SJCRH30 (cell line): Measurements from ENCODE around the gene RNF111. TPM values are rescaled to one million over a fixed set of nuclear protein-coding genes. Genes with fewer than 3 reads are reported as not detected.
"Not testable (repeated sequence)": the region's sequence is repeated elsewhere in the genome, so short reads cannot be mapped to it uniquely, and the experiment has no call there.

Source experiments
- DNase-seq, 2 experiments: peaks; one replicate each; pipeline ENCODE4 v3.0.0-alpha.2; 2015 to 2020
- H3K27ac ChIP-seq: fragments of 250-450 bp; sonication (Bioruptor Pico); 2 replicates; pipeline ENCODE4 v1.5.1; 2020; ENCODE audit warnings: mild to moderate bottlenecking, moderate library complexity
- H3K27me3 ChIP-seq: fragments of 250-450 bp; sonication (Bioruptor Pico); 2 replicates; pipeline ENCODE4 v1.5.1; 2020; ENCODE audit warnings: mild to moderate bottlenecking, moderate library complexity
- H3K36me3 ChIP-seq: fragments of 250-450 bp; sonication (Bioruptor Pico); 2 replicates; pipeline ENCODE4 v1.5.1; 2020; ENCODE audit warnings: mild to moderate bottlenecking, moderate library complexity
- H3K4me1 ChIP-seq: fragments of 250-450 bp; sonication (Bioruptor Pico); 2 replicates; pipeline ENCODE4 v1.5.1; 2020; ENCODE audit warnings: mild to moderate bottlenecking, moderate library complexity
- H3K4me3 ChIP-seq: fragments of 250-450 bp; sonication (Bioruptor Pico); 2 replicates; pipeline ENCODE4 v1.5.1; 2020; ENCODE audit warnings: mild to moderate bottlenecking, moderate library complexity
- H3K9me3 ChIP-seq: fragments of 250-450 bp; sonication (Bioruptor Pico); replicated peaks from 2 replicates; pipeline ENCODE4 v1.5.1; 2020; ENCODE audit warnings: mild to moderate bottlenecking, moderate library complexity
- total RNA-seq: library from RNA; depleted of rRNA; stranded (reverse); fragments of >200 nt; shearing (Covaris generic); gene quantifications from 2 replicates; pipeline ENCODE4 v1.2.3, GENCODE V29; 2014

Gene RNF111
- total RNA-seq, 1 experiment from 2014 or later: 30.1 TPM

DNA sequence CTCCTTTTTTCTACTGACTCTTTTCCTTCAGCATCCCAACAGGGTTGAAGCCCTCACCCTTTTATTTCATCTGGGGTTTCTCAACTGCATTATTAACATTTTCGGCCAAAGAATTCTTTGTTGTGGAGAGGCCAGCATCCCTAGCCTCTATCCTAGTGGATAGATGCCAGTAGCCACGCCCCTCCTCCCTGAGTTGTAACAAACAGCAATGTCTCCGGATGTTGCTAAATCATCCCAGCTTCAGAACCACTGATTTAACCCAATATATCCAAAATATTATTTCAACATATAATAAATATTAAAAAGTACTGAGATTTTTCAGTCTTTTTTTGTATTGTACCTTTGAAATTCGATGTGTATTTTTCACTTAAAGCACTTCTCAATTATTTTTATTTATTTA, 2.0 kb upstream of the RNF111 start:
- Histone ChIP-seq H3K4me3 (no peak overlapping the region), H3K9me3 (no peaks in the 10 kb centered on the region), H3K36me3 (no peaks in the 10 kb centered on the region), H3K4me1 (peaks cover 2% of the 10 kb centered on the region; the same call in 1 of the 2 replicates), H3K27ac (no peak overlapping the region), H3K27me3 (no peaks in the 10 kb centered on the region)
- DNase-seq: peak in 1 of 2 experiments; percentile 24

DNA sequence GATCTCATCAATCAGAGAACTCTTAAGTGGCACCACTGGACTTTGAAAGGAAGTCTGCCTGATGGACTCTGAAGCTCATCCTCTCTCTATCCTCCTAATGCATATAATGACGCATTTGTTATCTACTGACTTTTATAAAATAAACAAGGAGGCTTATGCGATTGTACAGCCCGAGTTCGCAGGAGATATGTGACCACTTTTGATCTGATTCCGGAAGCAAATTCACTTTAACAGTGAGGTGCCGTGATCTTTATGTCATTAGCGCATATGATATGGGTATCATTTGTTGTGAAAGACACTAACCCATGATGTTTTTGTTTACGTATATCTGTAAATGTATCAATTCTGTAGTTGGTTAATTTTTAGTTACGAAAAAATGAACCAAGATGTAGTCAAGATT, 427 bp upstream of the RNF111 start:
- Histone ChIP-seq H3K4me3 (peak overlapping the region; percentile 94), H3K4me1 (no peaks in the 10 kb centered on the region), H3K27me3 (no peaks in the 10 kb centered on the region), H3K27ac (peak overlapping the region; percentile 74; the same call in 1 of the 2 replicates), H3K9me3 (no peaks in the 10 kb centered on the region), H3K36me3 (peaks cover 4% of the 10 kb centered on the region; the same call in 1 of the 2 replicates)
- no peak for DNase-seq

DNA sequence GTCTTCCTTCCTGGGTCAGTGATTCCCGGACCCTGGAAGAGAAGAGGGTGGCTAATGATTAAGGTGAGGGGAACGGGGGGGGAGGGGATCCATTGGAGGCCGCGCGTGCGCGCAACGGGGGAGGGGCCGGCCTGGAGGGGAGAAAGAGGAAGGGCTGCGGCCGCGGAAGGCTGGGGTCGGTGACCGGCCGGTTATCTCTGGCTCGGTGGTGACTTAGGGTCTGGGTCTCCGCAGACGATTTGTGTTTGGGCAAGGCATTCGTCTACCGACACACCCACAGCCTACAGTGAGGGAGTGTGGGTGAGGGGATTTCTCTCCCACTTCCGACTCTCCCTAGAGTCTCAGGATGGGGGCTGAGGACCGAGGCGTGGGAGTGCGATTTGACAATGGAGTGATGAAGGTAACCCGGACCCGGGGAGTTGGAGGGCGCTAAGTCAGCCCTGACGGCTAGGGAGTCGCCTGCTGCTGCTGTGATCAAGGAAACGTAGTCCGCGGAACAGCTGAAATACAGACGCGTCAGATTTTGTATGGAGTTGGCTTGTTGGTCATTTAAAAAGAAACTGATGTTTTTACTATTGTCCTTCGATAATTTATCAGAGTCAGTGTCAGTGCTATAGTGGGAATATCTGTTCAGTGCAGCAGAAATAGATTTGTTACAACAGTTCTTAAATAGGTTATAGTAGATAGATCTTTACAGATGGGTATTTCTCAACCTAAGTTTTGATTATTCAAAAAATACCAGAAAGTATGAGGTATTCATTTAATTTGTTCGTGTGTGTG, 733 bp downstream of the RNF111 start:
- peak; percentile 66 to 74 for DNase-seq
- Histone ChIP-seq H3K4me1 (no peaks in the 10 kb centered on the region), H3K4me3 (peak overlapping the region; percentile 94), H3K36me3 (peaks cover 11% of the 10 kb centered on the region), H3K27me3 (no peaks in the 10 kb centered on the region), H3K27ac (peak overlapping the region; percentile 74), H3K9me3 (no peaks in the 10 kb centered on the region)

DNA sequence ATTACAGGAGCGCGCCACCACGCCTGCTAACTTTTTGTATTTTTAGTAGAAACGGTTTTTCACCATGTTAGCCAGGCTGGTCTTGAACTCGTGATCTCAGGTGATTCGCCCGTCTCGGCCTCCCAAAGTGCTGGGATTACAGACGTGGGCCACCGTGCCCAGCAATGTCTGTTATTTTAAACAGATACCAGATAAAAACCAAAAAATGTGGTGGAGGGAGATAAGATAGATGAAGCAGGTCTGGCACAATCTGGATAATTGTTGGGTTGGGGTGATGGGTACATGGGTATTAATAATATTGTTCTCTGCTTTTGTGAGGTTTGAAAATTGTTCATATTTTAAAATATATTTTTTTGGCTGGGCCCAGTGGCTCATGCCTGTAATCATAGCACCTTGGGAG, 4.7 kb downstream of the RNF111 start:
- H3K27me3 ChIP-seq: no peaks in the 10 kb centered on the region
- no peak overlapping the region for H3K4me3 ChIP-seq
- DNase-seq: no peak
- no peak overlapping the region for H3K27ac ChIP-seq
- no peaks in the 10 kb centered on the region for H3K4me1 ChIP-seq
- no peaks in the 10 kb centered on the region for H3K9me3 ChIP-seq
- H3K36me3 ChIP-seq: peaks cover 13% of the 10 kb centered on the region

DNA sequence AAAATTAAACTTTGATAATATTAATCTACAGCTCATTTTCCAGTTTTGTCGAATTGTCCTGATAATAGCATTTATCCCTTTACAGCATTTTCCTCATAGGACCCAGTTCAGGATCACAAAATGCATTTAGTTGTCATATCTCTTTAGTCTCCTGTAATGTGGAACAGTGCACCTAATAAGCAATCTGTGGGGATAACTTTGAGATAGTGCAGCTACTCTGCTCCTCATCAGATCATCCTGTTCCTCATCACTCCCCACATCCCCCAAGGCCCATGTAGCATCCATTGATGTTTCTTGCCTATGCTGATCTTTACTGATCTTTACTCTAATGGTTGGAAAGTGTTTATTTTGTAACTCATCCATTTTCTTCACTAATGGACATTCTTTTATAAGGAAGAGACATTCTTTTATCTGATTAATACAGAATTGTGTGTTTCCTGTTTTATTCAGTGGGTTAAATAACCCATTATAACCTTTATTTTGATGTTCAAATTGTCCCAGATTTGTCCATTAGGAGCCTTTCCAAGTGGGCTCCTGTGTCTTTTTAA, 7.5 kb downstream of the RNF111 start:
- Histone ChIP-seq H3K4me3 (no peak overlapping the region), H3K27ac (no peak overlapping the region), H3K4me1 (no peaks in the 10 kb centered on the region), H3K27me3 (no peaks in the 10 kb centered on the region), H3K36me3 (peaks cover 17% of the 10 kb centered on the region), H3K9me3 (no peaks in the 10 kb centered on the region)
- DNase-seq: no peak

DNA sequence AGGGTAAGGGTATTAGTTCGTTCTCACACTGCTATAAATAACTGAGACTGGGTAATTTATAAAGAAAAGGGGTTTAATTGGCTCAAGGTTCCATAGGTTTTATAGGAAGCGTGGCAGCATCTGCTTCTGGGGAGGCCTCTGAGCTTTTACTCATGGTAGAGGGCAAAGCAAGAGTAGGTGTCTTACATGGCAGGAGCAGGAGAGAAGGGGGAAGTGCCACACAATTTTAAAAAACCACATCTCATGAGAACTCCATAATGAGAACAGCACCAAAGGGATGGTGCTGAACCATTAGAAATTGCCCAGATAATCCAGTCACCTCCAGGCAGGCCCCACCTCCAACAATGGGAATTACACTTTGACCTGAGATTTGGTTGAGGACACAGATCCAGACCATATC, 12.2 kb downstream of the RNF111 start:
- H3K4me1 ChIP-seq: no peaks in the 10 kb centered on the region
- peaks cover 11% of the 10 kb centered on the region for H3K36me3 ChIP-seq

DNA sequence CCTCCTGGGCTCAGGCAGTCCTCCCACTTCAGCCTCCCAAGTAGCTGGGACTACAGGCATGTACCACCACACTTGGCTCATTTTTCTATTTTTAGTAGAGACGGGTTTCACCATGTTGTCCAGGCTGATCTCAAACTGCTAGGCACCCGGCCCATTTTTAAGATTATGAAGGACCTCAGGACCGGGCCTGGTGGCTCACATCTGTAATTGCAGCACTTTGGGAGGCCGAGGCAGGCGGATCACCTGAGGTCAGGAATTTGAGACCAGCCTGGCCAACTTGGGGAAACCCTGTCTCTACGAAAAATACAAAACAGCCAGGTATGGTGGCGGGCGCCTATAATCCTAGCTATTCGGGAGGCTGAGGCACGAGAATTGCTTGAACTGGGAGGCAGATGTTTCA, 12.8 kb downstream of the RNF111 start:
- not testable (repeated sequence) for DNase-seq
- peaks cover 13% of the 10 kb centered on the region for H3K36me3 ChIP-seq

More for the DNA sequence above, 12.2 kb downstream of the RNF111 start:
- no peak overlapping the region for H3K27ac ChIP-seq
- no peaks in the 10 kb centered on the region for H3K27me3 ChIP-seq
- H3K4me3 ChIP-seq: no peak overlapping the region
- DNase-seq: no peak
- H3K9me3 ChIP-seq: no peaks in the 10 kb centered on the region

DNA sequence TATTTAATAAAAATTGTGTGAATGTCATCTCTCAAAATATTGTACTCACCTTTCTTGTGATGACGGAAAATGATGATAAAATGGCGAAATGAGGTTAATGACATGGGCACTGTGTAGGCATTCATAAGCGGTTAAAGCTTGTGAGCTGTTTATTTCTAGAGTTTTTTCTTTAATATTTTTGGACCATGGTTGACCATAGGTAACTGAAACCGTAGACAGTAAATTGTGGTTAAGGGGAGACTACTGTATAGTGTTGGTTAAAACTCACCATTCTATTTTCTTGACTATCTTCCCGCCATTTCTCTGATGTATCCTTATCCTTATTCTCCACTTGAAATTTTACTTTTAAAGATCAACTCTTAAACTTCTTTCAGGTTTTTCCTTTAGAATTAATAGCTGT, 14.5 kb downstream of the RNF111 start:
- no peak overlapping the region for H3K27ac ChIP-seq
- no peak for DNase-seq
- H3K36me3 ChIP-seq: peaks cover 24% of the 10 kb centered on the region
- H3K9me3 ChIP-seq: no peaks in the 10 kb centered on the region
- H3K27me3 ChIP-seq: no peaks in the 10 kb centered on the region
- no peak overlapping the region for H3K4me3 ChIP-seq
- H3K4me1 ChIP-seq: no peaks in the 10 kb centered on the region

More for the DNA sequence above, 12.8 kb downstream of the RNF111 start:
- not testable (repeated sequence) for H3K4me3 ChIP-seq, H3K4me1 ChIP-seq, H3K27ac ChIP-seq, H3K27me3 ChIP-seq, H3K9me3 ChIP-seq

DNA sequence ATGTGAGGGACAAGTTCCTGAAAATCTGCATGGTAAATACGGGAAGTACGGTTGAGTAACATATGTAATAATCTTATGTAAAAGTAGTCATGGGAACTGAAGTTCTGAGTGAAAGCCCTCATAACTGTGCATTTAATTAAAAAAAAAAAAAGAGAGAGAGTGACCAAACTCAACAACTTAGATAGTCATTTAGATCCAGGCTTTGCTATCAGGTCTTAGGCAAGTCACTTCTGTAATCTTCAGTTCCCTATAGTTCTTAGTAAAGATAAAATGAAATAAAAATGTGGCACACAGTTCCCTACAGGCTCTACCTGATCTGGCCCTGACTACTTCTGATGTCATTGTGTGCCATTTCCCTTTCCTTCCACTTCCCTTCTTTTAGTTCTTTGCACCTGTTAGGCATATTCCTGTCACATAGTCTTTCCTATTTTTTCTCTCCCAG, 15.0 kb downstream of the RNF111 start:
- no peaks in the 10 kb centered on the region for H3K9me3 ChIP-seq
- H3K4me3 ChIP-seq: no peak overlapping the region
- no peaks in the 10 kb centered on the region for H3K4me1 ChIP-seq
- DNase-seq: no peak
- no peaks in the 10 kb centered on the region for H3K27me3 ChIP-seq
- H3K36me3 ChIP-seq: peaks cover 24% of the 10 kb centered on the region
- no peak overlapping the region for H3K27ac ChIP-seq

DNA sequence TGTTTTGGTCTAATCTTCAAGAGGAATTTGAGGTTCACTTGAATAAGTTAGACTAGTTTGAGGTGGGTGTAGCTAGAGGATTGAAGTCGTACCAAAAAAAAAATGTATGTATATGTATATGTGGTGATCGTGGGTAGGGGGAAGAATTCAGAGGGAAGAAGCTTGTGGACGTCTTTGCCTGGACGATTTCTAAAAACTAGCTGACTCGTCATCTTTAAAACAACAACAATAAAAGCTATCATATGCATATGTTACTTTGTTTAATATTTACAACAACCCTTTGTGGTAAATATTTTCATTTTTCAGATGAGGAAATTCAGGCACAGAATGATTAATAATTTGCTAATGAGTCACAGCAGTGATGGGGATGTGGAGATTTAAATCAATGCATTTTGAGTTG, 18.1 kb downstream of the RNF111 start:
- DNase-seq: no peak
- Histone ChIP-seq H3K4me3 (no peak overlapping the region), H3K4me1 (no peaks in the 10 kb centered on the region), H3K27ac (no peak overlapping the region), H3K27me3 (no peaks in the 10 kb centered on the region), H3K36me3 (peaks cover 20% of the 10 kb centered on the region), H3K9me3 (no peaks in the 10 kb centered on the region)

DNA sequence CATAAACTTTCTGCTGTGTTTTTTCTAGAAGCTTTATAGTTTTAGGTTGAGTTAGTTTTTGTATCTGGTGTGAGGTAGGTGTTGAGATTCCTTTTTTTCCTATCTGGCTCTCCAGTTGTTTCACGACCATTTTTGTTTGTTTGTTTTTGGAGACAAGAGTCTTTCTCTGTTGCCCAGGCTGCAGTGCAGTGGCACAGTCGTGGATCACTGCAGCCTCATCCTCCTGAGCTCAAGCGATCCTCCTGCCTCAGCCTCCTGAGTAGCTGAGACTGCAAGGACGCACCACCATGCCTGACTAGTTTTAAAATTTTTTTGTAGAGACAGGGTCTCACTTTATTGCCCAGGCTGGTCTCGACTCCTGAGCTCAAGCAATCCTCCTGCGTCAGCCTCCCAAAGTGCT, 20.6 kb downstream of the RNF111 start:
- Histone ChIP-seq H3K4me3 (no peak overlapping the region), H3K27ac (no peak overlapping the region), H3K36me3 (peaks cover 20% of the 10 kb centered on the region), H3K27me3 (no peaks in the 10 kb centered on the region), H3K4me1 (no peaks in the 10 kb centered on the region), H3K9me3 (no peaks in the 10 kb centered on the region)
- no peak for DNase-seq

DNA sequence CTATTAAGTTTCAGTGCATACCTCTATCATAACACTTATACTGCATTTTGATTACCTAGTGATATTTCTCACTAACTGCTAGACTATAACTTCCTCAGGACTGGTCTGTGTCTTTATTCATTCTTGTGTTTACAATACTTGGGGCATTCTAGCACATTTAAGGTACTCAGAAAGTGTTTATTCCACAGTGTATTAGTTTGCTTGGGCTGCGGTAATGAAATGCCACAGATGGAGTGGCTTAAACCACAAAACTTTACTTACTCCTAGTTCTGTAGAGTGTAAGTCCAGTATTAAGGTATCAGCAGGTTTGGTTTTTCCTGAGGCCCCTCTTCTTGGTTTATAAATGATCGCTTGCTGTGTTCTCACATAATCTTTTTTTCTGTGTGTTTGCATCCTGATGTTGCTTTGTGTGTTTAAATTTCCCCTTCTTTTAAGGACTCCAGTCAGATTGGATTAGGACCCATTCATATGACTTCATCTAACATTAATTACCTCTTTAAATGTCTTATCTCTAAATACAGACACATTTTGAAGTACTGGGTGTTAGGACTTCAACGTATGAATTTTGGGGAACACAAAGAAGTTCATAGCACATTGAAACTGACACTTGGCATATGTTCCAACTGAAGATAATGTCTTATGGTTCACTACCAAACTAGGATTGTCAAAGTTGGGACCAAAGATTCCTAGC, 23.9 kb downstream of the RNF111 start:
- H3K4me1 ChIP-seq: no peaks in the 10 kb centered on the region
- no peaks in the 10 kb centered on the region for H3K9me3 ChIP-seq
- H3K4me3 ChIP-seq: no peak overlapping the region
- H3K36me3 ChIP-seq: peaks cover under 1% of the 10 kb centered on the region; the same call in 1 of the 2 replicates
- DNase-seq: no peak
- H3K27ac ChIP-seq: no peak overlapping the region
- H3K27me3 ChIP-seq: no peaks in the 10 kb centered on the region

DNA sequence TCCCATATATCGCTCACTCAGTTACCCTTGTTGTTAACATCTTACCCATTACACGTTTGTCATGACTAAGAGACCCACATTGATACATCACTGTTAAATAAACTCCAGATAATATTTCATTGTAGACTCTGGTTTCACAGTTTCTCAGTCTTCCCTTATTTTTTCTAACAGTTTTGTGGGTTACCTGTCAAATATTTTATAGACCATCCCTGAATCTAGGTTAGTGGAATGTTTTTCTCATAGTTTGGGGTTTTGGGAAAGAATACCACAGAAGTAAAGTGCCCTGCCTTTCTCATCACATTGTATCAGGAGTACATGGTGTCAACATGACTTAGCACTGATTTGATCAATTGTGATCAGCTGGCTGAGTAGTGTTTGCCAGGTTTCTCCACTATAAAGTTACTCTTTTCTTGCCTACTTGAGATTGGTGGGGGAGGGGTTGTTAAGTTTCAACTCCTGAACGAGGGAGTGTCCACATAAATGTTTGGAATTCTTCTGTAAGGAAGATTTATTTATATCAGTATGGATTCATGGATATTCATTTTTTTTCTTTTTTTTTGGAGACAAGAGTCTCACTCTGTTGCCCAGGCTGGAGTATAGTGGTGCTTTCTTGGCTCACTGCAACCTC, 25.9 kb downstream of the RNF111 start:
- Histone ChIP-seq H3K4me3 (no peak overlapping the region), H3K9me3 (no peaks in the 10 kb centered on the region), H3K4me1 (no peaks in the 10 kb centered on the region), H3K27me3 (no peaks in the 10 kb centered on the region), H3K27ac (no peak overlapping the region), H3K36me3 (peaks cover 8% of the 10 kb centered on the region)
- no peak for DNase-seq

DNA sequence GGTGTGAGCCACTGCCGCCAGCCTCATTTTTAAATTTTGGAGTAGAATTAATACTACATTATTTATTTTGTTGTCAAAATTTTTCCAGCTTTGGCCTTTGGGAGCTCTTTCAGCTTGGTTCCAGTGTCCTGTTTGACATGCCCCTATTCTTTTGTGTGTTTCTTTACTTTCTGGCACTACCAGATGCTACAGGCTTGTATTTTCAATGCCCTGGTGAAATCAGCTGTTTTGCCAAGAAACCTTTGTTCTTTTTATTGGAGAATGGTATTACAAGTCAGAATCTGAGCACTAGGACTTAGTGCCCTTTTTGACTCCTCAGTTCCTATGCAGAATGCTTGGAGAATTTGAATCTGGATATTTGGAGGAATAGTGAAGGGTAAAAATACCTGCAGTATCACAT, 26.6 kb downstream of the RNF111 start:
- no peak for DNase-seq
- Histone ChIP-seq H3K9me3 (no peaks in the 10 kb centered on the region), H3K27ac (no peak overlapping the region), H3K27me3 (no peaks in the 10 kb centered on the region), H3K4me3 (no peak overlapping the region), H3K4me1 (no peaks in the 10 kb centered on the region), H3K36me3 (peaks cover 8% of the 10 kb centered on the region)

DNA sequence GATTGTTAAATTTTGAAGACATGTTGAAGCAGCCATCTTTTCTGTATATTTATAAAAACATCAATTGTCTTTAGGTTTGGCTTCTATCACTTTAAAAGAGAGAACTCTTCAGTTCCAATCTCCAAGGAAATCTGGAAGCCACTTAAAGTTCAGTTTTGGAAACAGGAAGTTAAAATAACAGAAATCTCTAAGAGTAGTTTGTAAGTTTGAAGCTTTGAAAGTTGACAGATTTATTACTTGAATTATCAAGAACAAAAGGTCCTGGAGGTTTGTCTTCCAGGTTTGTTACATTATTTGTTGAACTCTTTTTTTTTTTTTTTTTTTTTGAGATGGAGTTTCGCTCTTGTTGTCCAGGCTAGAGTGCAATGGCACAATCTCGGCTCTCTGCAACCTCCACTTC, 30.0 kb downstream of the RNF111 start:
- peaks cover 16% of the 10 kb centered on the region for H3K36me3 ChIP-seq
- no peak overlapping the region for H3K27ac ChIP-seq
- no peaks in the 10 kb centered on the region for H3K4me1 ChIP-seq
- H3K4me3 ChIP-seq: no peak overlapping the region
- no peak for DNase-seq
- H3K9me3 ChIP-seq: no peaks in the 10 kb centered on the region
- no peaks in the 10 kb centered on the region for H3K27me3 ChIP-seq
